ENCODE results near the gene OVCH2. TPM values are rescaled to one million over a fixed set of nuclear protein-coding genes. Genes with fewer than 3 reads are reported as not detected.
A peak's percentile ranks its signal among the peaks of the same experiment; 100 is the strongest.

Gene OVCH2
- total and polyA plus RNA-seq, 8 donors = 0.05 to 0.28 TPM; not detected in 6

DNA sequence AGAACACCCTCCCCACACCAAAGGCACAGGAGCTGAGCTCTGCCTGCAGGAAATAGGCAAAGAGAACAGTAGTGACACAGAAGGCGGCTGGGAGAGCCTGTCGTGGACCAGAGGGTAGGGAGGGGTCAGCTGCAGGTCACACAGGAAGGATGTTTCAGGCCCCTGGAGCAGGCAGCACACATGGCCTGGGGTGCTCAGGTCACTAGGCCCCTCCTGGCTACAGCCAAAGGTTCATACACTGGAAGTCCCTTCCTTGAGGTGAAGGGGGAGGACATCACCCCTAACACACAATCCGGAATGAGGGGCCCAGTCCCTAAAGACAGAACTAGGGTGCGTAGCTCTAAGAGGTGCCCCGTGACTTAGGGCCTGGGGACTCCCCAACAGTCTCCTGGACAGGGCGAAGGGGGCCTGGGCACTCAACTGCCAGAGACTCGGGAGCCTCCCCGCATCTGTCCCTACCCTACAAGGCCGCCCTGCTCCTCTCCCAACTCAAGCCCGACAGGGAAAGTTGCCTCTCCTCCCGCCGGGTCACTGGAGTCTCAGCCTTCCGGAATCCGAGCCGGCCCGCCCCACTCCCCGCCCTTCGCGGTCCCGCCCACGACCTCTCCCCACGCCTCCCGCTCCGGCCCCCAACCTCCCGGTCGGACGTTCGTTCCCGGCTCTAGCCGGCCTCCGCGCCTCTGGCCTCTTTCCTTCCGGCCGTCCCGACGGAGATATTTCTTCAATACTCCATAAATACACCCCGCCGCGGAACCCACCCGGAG is 33.1 kb downstream of the OVCH2 start, which contains the start of gene CYB5R2:
TSS of gene CYB5R2 (minus strand) at position 541 of the 764 bp plus-strand sequence. CDS start 675 bp downstream, outside the sequence.
- FAIRE-seq = no peak
- H3K9me3 ChIP-seq = no peaks in the 10 kb centered on the region

DNA sequence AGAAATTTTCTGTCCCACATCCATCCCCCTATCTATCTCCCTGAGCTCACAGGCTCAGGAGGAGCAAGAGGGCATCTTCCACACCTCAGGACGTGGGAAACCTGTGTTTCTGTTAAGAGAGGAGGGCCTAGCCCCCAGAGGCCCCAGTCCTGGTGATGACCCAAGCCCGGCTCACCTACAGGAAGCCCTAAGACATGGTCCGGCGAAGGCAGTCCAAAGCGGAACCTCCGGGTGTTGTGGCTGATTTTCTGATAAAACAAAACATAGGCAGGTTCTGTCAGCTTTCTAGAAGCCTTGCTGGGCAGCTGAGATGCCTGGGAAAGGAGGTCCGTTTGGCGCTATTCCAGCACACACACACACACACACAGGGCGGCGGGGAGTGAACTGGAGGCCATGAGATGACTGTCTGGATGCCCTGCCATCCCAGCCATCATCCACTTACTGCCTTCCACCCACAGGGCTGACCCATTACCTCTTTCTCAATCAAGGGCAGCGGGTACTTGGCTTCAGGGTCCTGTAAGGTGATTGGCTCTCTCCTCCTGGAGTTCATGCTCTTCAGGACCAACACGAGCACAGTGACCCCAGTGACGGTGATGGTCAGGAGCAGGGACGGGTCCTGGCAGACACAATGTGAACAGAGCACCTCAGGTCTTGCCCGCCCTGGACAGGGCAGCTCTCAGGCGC is 33.9 kb downstream of the OVCH2 start:
- H3K9me3 ChIP-seq = no peaks in the 10 kb centered on the region
- H3K4me1 ChIP-seq = peaks cover 0 to 10% (median 5%) of the 10 kb centered on the region in 3 donors
- FAIRE-seq (no peak), ATAC-seq (no peak), DNase-seq (no peak)
- intact Hi-C loops (cut with DNase I) = no loop called here
- no peak overlapping the region for H3K4me3 ChIP-seq
- H3K27me3 ChIP-seq = no peaks in the 10 kb centered on the region
- H3K36me3 ChIP-seq = no peaks in the 10 kb centered on the region
- TF ChIP-seq, protein P1, sequence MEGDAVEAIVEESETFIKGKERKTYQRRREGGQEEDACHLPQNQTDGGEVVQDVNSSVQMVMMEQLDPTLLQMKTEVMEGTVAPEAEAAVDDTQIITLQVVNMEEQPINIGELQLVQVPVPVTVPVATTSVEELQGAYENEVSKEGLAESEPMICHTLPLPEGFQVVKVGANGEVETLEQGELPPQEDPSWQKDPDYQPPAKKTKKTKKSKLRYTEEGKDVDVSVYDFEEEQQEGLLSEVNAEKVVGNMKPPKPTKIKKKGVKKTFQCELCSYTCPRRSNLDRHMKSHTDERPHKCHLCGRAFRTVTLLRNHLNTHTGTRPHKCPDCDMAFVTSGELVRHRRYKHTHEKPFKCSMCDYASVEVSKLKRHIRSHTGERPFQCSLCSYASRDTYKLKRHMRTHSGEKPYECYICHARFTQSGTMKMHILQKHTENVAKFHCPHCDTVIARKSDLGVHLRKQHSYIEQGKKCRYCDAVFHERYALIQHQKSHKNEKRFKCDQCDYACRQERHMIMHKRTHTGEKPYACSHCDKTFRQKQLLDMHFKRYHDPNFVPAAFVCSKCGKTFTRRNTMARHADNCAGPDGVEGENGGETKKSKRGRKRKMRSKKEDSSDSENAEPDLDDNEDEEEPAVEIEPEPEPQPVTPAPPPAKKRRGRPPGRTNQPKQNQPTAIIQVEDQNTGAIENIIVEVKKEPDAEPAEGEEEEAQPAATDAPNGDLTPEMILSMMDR (IDR thresholded peaks at IDR 0.05) = no peak
- H3K27ac ChIP-seq = no peak overlapping the region
- 89 to 97% methylated on average over 16 of the region's 16 CpGs for WGBS, 2 donors

More for the DNA sequence above, 33.1 kb downstream of the OVCH2 start, which contains the start of gene CYB5R2:
- H3K4me1 ChIP-seq = peaks cover 0 to 10% (median 5%) of the 10 kb centered on the region in 3 donors
- peak within 1 kb of the TSS; percentile 10 to 74 (median 48) for H3K4me3 ChIP-seq
- no peaks in the 10 kb centered on the region for H3K36me3 ChIP-seq
- DNase-seq (peak; percentile 68 to 88 (median 78)), ATAC-seq (peak; percentile 92 to 94 (median 93))
- no peak within 1 kb of the TSS for H3K27ac ChIP-seq
- TF ChIP-seq, protein P1 (IDR thresholded peaks at IDR 0.05) = no peak
- intact Hi-C loops (cut with DNase I) = no loop called here
- H3K27me3 ChIP-seq = no peaks in the 10 kb centered on the region
- WGBS, 2 donors = 13 to 16% methylated on average over 39 to 40 of the region's 40 CpGs

GRCh38 chr11:7671347-7672215 is 34.7 kb downstream of the OVCH2 start:
- no peaks in the 10 kb centered on the region for H3K9me3 ChIP-seq
- ATAC-seq (peak in 3 of 4 donors; percentile 5 to 13 (median 5)), DNase-seq (no peak), FAIRE-seq (no peak)
- intact Hi-C loops (cut with DNase I) = no loop called here
- TF ChIP-seq, protein P1 (IDR thresholded peaks at IDR 0.05) = no peak
- H3K27me3 ChIP-seq = no peaks in the 10 kb centered on the region
- H3K36me3 ChIP-seq = no peaks in the 10 kb centered on the region
- no peak overlapping the region for H3K4me3 ChIP-seq
- H3K27ac ChIP-seq = no peak overlapping the region
- 38% methylated on average over 10 of the region's 10 CpGs for WGBS, 2 donors
- H3K4me1 ChIP-seq = peaks cover 0 to 10% (median 5%) of the 10 kb centered on the region in 3 donors

DNA sequence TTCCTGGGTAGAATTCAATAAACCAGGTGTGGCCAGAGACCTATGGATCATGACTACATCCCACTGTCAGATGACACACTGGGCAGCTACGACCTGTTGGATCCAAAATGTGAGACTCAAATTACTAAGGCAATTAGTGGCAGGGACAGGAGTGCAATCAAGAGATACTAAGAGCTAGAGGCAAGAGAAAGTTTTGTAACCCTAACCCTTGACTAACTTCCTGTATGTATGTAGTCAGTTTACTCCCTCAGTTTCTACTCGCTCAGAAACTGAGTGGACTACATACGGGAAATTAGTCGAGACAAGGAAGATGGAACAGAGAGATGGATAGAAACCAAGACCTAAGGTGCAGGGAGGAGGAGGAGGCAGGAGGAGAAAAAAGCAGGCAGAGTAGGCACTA is 35.6 kb downstream of the OVCH2 start:
- DNase-seq (no peak), FAIRE-seq (no peak), ATAC-seq (no peak)
- Histone ChIP-seq H3K4me3 (no peak overlapping the region), H3K9me3 (no peaks in the 10 kb centered on the region), H3K4me1 (peaks cover 0 to 10% (median 5%) of the 10 kb centered on the region in 3 donors), H3K27ac (no peak overlapping the region), H3K27me3 (no peaks in the 10 kb centered on the region), H3K36me3 (no peaks in the 10 kb centered on the region)
- TF ChIP-seq, protein P1 (IDR thresholded peaks at IDR 0.05) = no peak
- intact Hi-C loops (cut with DNase I) = no loop called here
- 68 to 82% methylated on average over 4 of the region's 4 CpGs for WGBS, 2 donors
